BE2C (cell line): ENCODE results near the gene AAK1.

Experiments
- DNase-seq: peaks from one replicate; pipeline ENCODE4 v3.0.0-alpha.2; 2020
- H3K27me3 ChIP-seq: fragments of 250-450 bp; sonication (Bioruptor Pico); 2 replicates; pipeline ENCODE4 v1.5.1; 2020; ENCODE audit warnings: mild to moderate bottlenecking
- H3K36me3 ChIP-seq: fragments of 250-450 bp; sonication (Bioruptor Pico); 2 replicates; pipeline ENCODE4 v1.5.1; 2020; ENCODE audit warnings: mild to moderate bottlenecking
- H3K4me1 ChIP-seq: fragments of 250-450 bp; sonication (Bioruptor Pico); 2 replicates; pipeline ENCODE4 v1.5.1; 2020
- H3K4me3 ChIP-seq: 2 replicates; pipeline ENCODE4 v1.5.1; 2011; ENCODE audit warnings: low read depth, low read length
- H3K9me3 ChIP-seq: fragments of 250-450 bp; sonication (Bioruptor Pico); 2 replicates; pipeline ENCODE4 v1.5.1; 2020
- TF ChIP-seq, protein P1 (sequence below): IDR thresholded peaks from 2 replicates; pipeline ENCODE4 v1.5.1; 2012; ENCODE audit warnings: mild to moderate bottlenecking, low read depth, low read length

AAK1 gene

DNA sequence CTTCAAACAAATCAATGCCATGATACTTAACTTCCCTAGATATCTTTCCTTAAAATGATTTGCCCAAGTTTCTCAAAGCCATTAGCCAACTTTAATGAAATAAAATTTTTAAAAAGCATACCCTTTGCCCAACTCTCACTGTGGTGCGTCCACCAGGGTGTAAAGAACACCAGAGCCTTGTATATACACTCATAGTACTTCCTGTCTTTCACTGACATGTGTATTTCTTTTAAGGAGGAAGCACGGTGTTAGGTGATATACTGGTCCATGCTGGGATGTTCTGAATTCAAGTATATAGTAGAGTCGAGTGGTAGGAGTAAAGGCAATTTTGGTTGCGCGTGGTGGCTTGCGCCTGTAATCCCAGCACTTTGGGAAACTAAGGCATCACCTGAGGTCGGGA lies 22.7 kb downstream of the AAK1 start:
- TF ChIP-seq, protein P1, sequence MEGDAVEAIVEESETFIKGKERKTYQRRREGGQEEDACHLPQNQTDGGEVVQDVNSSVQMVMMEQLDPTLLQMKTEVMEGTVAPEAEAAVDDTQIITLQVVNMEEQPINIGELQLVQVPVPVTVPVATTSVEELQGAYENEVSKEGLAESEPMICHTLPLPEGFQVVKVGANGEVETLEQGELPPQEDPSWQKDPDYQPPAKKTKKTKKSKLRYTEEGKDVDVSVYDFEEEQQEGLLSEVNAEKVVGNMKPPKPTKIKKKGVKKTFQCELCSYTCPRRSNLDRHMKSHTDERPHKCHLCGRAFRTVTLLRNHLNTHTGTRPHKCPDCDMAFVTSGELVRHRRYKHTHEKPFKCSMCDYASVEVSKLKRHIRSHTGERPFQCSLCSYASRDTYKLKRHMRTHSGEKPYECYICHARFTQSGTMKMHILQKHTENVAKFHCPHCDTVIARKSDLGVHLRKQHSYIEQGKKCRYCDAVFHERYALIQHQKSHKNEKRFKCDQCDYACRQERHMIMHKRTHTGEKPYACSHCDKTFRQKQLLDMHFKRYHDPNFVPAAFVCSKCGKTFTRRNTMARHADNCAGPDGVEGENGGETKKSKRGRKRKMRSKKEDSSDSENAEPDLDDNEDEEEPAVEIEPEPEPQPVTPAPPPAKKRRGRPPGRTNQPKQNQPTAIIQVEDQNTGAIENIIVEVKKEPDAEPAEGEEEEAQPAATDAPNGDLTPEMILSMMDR: no peak
- Histone ChIP-seq H3K4me3 (no peak overlapping the region), H3K36me3 (no peaks in the 10 kb centered on the region), H3K27me3 (no peaks in the 10 kb centered on the region), H3K4me1 (no peaks in the 10 kb centered on the region), H3K9me3 (no peaks in the 10 kb centered on the region)
- no peak for DNase-seq

DNA sequence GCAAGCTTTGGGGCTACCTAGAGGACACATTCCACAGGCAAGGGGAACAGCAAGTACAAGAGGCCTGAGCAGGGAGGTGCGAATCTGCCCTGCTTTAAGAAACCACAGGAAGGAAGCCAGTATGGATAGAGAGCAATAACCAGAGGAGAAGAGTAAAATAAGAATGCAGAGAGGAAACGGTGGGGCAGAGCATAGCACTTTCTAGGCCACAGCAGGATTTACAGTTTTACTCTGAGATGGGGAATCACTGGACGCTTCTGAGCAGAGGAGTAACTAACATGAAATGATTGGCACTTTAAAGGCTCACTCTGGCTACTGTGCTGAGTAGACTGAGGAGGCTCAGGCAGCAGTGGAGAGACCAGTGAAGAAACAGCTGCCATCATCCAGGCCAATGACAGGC lies 23.8 kb downstream of the AAK1 start:
- Histone ChIP-seq H3K4me3 (no peak overlapping the region), H3K36me3 (no peaks in the 10 kb centered on the region), H3K9me3 (no peaks in the 10 kb centered on the region), H3K27me3 (no peaks in the 10 kb centered on the region), H3K4me1 (no peaks in the 10 kb centered on the region)
- TF ChIP-seq, protein P1: no peak
- DNase-seq: no peak

DNA sequence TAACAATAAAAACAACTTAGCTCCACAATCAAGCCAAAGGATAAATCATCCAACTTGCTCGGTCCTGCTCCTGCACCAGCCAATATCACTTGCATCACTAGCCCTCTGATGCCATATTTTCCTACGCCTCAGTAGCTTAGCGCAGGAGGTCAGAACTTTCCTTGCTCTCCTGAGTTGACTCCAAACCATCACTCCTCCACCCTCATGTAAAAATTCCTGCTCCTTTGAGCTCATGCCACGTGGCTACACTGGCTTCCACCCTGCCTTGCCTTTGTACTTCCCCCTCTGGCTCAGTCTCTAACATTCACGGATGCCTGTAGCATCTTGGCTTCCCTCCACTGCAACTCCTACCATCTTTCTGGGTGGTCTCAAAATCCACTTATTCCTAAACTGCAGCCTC lies 25.2 kb downstream of the AAK1 start:
- no peak overlapping the region for H3K4me3 ChIP-seq
- no peaks in the 10 kb centered on the region for H3K36me3 ChIP-seq
- H3K27me3 ChIP-seq: no peaks in the 10 kb centered on the region
- DNase-seq: no peak
- no peaks in the 10 kb centered on the region for H3K9me3 ChIP-seq
- no peaks in the 10 kb centered on the region for H3K4me1 ChIP-seq
- TF ChIP-seq, protein P1: no peak

DNA sequence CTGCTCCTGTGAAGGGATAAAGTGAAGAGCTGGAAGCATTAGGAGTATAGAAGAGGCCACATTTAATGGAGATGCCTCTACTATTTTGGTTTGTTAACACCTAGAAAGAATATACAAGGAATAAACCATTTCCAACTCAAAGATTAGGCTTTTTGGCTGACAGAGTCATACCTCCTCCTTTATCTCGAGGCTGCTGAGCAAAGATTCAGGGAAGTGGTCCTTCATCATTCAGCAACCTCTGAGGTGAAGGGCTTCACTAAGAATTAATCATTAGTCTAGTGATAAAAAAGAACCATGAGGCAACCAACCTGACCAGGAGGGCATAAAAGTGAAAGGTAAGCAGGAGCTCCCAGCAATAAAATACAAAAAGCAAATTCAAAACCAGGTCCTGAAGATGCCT lies 25.8 kb downstream of the AAK1 start:
- H3K4me3 ChIP-seq: no peak overlapping the region
- no peaks in the 10 kb centered on the region for H3K4me1 ChIP-seq
- H3K9me3 ChIP-seq: no peaks in the 10 kb centered on the region
- no peaks in the 10 kb centered on the region for H3K36me3 ChIP-seq
- no peaks in the 10 kb centered on the region for H3K27me3 ChIP-seq
- TF ChIP-seq, protein P1: no peak
- DNase-seq: no peak

DNA sequence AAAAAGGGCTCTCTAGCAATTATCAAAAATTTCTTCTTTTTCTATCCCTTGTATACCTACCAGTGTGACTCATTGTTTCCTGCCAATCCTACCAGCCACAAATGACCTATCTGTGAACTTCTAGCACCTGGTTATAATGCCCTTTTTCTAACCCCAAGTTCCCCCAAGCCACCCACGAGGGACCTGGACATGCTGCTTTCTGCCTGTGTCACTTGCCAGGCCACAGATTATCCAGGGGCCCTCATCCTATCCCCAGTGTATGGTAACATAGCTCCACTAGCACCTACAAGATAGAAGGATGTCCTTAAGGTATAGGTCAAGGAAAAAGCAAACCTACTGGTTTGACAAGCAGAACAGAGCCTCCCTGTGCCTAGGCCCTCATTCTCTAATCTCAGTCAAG lies 26.8 kb downstream of the AAK1 start:
- Histone ChIP-seq H3K36me3 (no peaks in the 10 kb centered on the region), H3K4me1 (no peaks in the 10 kb centered on the region), H3K4me3 (no peak overlapping the region)

DNA sequence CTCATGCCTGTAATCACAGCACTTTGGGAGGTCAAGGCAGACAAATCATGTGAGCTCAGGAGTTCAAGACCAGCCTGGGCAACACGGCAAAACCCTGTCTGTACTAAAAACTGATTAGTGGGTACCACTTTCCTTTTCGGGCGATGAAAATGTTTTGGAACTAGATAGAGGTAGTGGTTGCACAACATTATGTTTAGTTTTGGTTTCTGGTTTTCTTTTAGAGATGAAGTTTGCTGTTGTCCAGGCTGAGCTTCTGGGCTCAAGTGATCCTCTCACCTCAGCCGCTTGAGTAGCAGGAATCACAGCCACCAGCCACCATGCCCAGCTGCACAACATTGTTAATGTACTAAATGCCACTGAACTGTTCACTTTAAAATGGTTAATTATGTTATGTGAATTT lies 27.6 kb downstream of the AAK1 start:
- no peak for DNase-seq
- Histone ChIP-seq H3K4me1 (no peaks in the 10 kb centered on the region), H3K9me3 (no peaks in the 10 kb centered on the region), H3K27me3 (no peaks in the 10 kb centered on the region), H3K4me3 (no peak overlapping the region), H3K36me3 (no peaks in the 10 kb centered on the region)
- TF ChIP-seq, protein P1: no peak

More for the DNA sequence above, 26.8 kb downstream of the AAK1 start:
- TF ChIP-seq, protein P1: no peak
- no peak for DNase-seq
- no peaks in the 10 kb centered on the region for H3K27me3 ChIP-seq
- H3K9me3 ChIP-seq: no peaks in the 10 kb centered on the region
